H1 (cell line): Measurements from ENCODE around the gene KIF5A. TPM values are rescaled to one million over a fixed set of nuclear protein-coding genes. Genes with fewer than 3 reads are reported as not detected.

Source experiments
- CTCF ChIA-PET: fragments of 300-600 bp; sonication (Branson Sonifier 250); formaldehyde crosslinking; loops from one replicate; lab custom pipeline; 2021; ENCODE audit not compliant: partially characterized antibody; lab: Charles Lee
- POLR2A ChIA-PET: fragments of 300-600 bp; sonication (Branson Sonifier 250); formaldehyde crosslinking; loops from one replicate; lab custom pipeline; 2021; ENCODE audit warnings: inconsistent platforms; ENCODE audit not compliant: partially characterized antibody; lab: Charles Lee
- DNase-seq, 2 experiments: peaks; one replicate each; pipeline versions ENCODE4 v3.0.0 to v3.0.0-alpha.2; 2010 to 2022; ENCODE audit warnings: low spot score in 2 of 2, low read depth in 1 of 2, mixed read lengths in 1 of 2
- FAIRE-seq: peaks from 2 replicates; lab custom pipeline; 2011; peaks lifted over from hg19 to GRCh38; lab: Jason Lieb, UNC
- H2AFZ ChIP-seq: 2 replicates; pipeline ENCODE4 v1.8.1; 2012; ENCODE audit warnings: low read length, inconsistent platforms
- H2AK5ac ChIP-seq: 2 replicates; pipeline ENCODE4 v1.6.1; 2013; ENCODE audit warnings: low read depth, low read length
- H2BK120ac ChIP-seq: replicated peaks from 2 replicates; pipeline ENCODE3; 2013; ENCODE audit warnings: low read depth, low read length, inconsistent platforms
- H2BK12ac ChIP-seq: 2 replicates; pipeline ENCODE4 v1.6.1; 2013; ENCODE audit warnings: low read depth, low read length
- H2BK15ac ChIP-seq: 2 replicates; pipeline ENCODE4 v1.6.1; 2013; ENCODE audit warnings: low read length
- H2BK20ac ChIP-seq: 2 replicates; pipeline ENCODE4 v1.6.1; 2013; ENCODE audit warnings: low read length
- H2BK5ac ChIP-seq: 2 replicates; pipeline ENCODE4 v1.6.1; 2013; ENCODE audit warnings: low read depth, low read length
- H3K14ac ChIP-seq: 2 replicates; pipeline ENCODE4 v1.6.1; 2013; ENCODE audit warnings: inconsistent platforms; ENCODE audit not compliant: insufficient read length
- H3K18ac ChIP-seq: 2 replicates; pipeline ENCODE4 v1.6.1; 2013; ENCODE audit warnings: low read length; ENCODE audit errors: extremely low read depth
- H3K23ac ChIP-seq: 2 replicates; pipeline ENCODE4 v1.6.1; 2013; ENCODE audit warnings: inconsistent platforms; ENCODE audit not compliant: insufficient read length
- H3K23me2 ChIP-seq: 2 replicates; pipeline ENCODE4 v1.6.1; 2013; ENCODE audit warnings: low read depth, low read length
- H3K27ac ChIP-seq: 2 replicates; pipeline ENCODE4 v1.6.1; 2011; ENCODE audit warnings: low read depth, low read length, inconsistent platforms
- H3K27me3 ChIP-seq, 4 experiments: replicated peaks in 1 of 4; 1 replicate in 1 of 4; 2 replicates in 3 of 4; pipeline versions ENCODE4 v1.6.1 to v1.8.1; 2011 to 2013; ENCODE audit warnings: low read length in 3 of 4, mild to moderate bottlenecking in 3 of 4, inconsistent platforms in 2 of 4, mixed read lengths in 2 of 4, moderate library complexity in 1 of 4; ENCODE audit not compliant: control insufficient read depth in 3 of 4, insufficient read depth in 3 of 4; ENCODE audit errors: extremely low read depth in 1 of 4
- H3K36me3 ChIP-seq, 4 experiments: 2 replicates each; pipeline versions ENCODE4 v1.6.1 to v1.8.1; 2011 to 2013; ENCODE audit warnings: mild to moderate bottlenecking in 4 of 4, low read length in 3 of 4, moderate library complexity in 2 of 4, control low read depth in 1 of 4, inconsistent platforms in 1 of 4; ENCODE audit not compliant: insufficient read depth in 4 of 4, control insufficient read depth in 2 of 4
- H3K4ac ChIP-seq: replicated peaks from 2 replicates; pipeline ENCODE3; 2013; ENCODE audit warnings: low read length, low read depth, mixed read lengths, inconsistent platforms; ENCODE audit not compliant: insufficient read length
- H3K4me1 ChIP-seq, 4 experiments: replicated peaks in 1 of 4; 1 replicate in 1 of 4; 2 replicates in 3 of 4; pipeline versions ENCODE4 v1.6.1 to v1.8.1; 2011 to 2013; ENCODE audit warnings: low read length in 3 of 4, inconsistent platforms in 2 of 4, mixed read lengths in 1 of 4; ENCODE audit not compliant: insufficient read depth in 4 of 4, control insufficient read depth in 3 of 4
- H3K4me2 ChIP-seq, 2 experiments: 2 replicates each; pipeline versions ENCODE4 v1.6.1 to v1.8.1; 2011 to 2013; ENCODE audit warnings: low read depth in 2 of 2, low read length in 2 of 2, control low read depth in 1 of 2, inconsistent platforms in 1 of 2, mild to moderate bottlenecking in 1 of 2; ENCODE audit not compliant: insufficient read depth in 1 of 2
- H3K4me3 ChIP-seq, 4 experiments: fragments of 200-600, 300-600 bp in 1 of 4; sonication (generic), shearing (Covaris generic), sonication (Bioruptor Twin) in 1 of 4; 2 replicates each; pipeline versions ENCODE4 v1.5.1 to v1.8.1; 2011 to 2016; ENCODE audit warnings: low read length in 4 of 4, low read depth in 3 of 4, control low read depth in 2 of 4, inconsistent platforms in 2 of 4, mild to moderate bottlenecking in 2 of 4, mixed read lengths in 1 of 4, moderate library complexity in 1 of 4; ENCODE audit not compliant: insufficient read depth in 2 of 4; ENCODE audit errors: extremely low read depth in 1 of 4
- H3K56ac ChIP-seq: replicated peaks from 2 replicates; pipeline ENCODE3; 2013; ENCODE audit warnings: low read depth, mild to moderate bottlenecking, mixed read lengths, low read length, inconsistent platforms; ENCODE audit not compliant: insufficient read length
- H3K79me1 ChIP-seq: 2 replicates; pipeline ENCODE4 v1.6.1; 2013; ENCODE audit warnings: low read depth, low read length, control low read depth
- H3K79me2 ChIP-seq, 2 experiments: 2 replicates each; pipeline versions ENCODE4 v1.6.1 to v1.8.1; 2012 to 2013; ENCODE audit warnings: low read length in 2 of 2, mild to moderate bottlenecking in 2 of 2, inconsistent platforms in 1 of 2; ENCODE audit not compliant: insufficient read depth in 2 of 2, control insufficient read depth in 1 of 2
- H3K9ac ChIP-seq, 4 experiments: replicated peaks in 1 of 4; 1 replicate in 1 of 4; 2 replicates in 3 of 4; pipeline versions ENCODE4 v1.6.1 to v1.8.1; 2011 to 2013; ENCODE audit warnings: low read depth in 3 of 4, low read length in 3 of 4, control low read depth in 2 of 4, mild to moderate bottlenecking in 2 of 4, moderate library complexity in 2 of 4, inconsistent platforms in 1 of 4; ENCODE audit errors: extremely low read depth in 1 of 4
- H3K9me3 ChIP-seq, 2 experiments: 2 replicates each; pipeline versions ENCODE4 v1.6.1 to v1.8.1; 2012 to 2013; ENCODE audit warnings: mild to moderate bottlenecking in 2 of 2, moderate library complexity in 2 of 2, control low read depth in 1 of 2, inconsistent platforms in 1 of 2, low read depth in 1 of 2, low read length in 1 of 2, mixed read lengths in 1 of 2; ENCODE audit not compliant: insufficient read depth in 2 of 2
- H4K20me1 ChIP-seq, 2 experiments: replicated peaks in 1 of 2; 2 replicates each; pipeline versions ENCODE3 to v1.8.1; 2011 to 2013; ENCODE audit warnings: inconsistent platforms in 2 of 2, low read length in 2 of 2, mild to moderate bottlenecking in 1 of 2; ENCODE audit not compliant: insufficient read depth in 2 of 2, control insufficient read depth in 1 of 2
- H4K5ac ChIP-seq: 2 replicates; pipeline ENCODE4 v1.6.1; 2013; ENCODE audit warnings: low read length, low read depth, mixed read lengths, inconsistent platforms; ENCODE audit not compliant: insufficient read length
- H4K8ac ChIP-seq: 2 replicates; pipeline ENCODE4 v1.8.0; 2013; ENCODE audit warnings: mild to moderate bottlenecking, moderate library complexity, low read length, inconsistent platforms; ENCODE audit not compliant: insufficient read depth; ENCODE audit errors: extremely low read depth
- H4K91ac ChIP-seq: replicated peaks from 2 replicates; pipeline ENCODE3; 2013; ENCODE audit warnings: low read length, mixed read lengths, inconsistent platforms; ENCODE audit not compliant: insufficient read length
- CREB1 ChIP-seq: IDR thresholded peaks from 2 replicates; pipeline ENCODE4 v1.6.1; 2012; ENCODE audit warnings: inconsistent platforms
- CTBP2 ChIP-seq: IDR thresholded peaks from 2 replicates; pipeline ENCODE4 v1.7.0; 2011; ENCODE audit warnings: borderline replicate concordance, mild to moderate bottlenecking, moderate library complexity, mixed read lengths, low read length; ENCODE audit not compliant: insufficient read depth, insufficient read length
- MAFK ChIP-seq: IDR thresholded peaks from 2 replicates; pipeline ENCODE4 v1.6.1; 2012; ENCODE audit warnings: low read depth, mild to moderate bottlenecking, improper control_type of control experiment, low read length
- RAD21 ChIP-seq, 2 experiments: IDR thresholded peaks in 1 of 2; conservative IDR thresholded peaks in 1 of 2; 2 replicates each; pipeline ENCODE4 v1.6.1; 2011; ENCODE audit warnings: low read depth in 2 of 2, low read length in 2 of 2, improper control_type of control experiment in 1 of 2, inconsistent platforms in 1 of 2, mild to moderate bottlenecking in 1 of 2, moderate library complexity in 1 of 2
- RBBP5 ChIP-seq: IDR thresholded peaks from 2 replicates; pipeline ENCODE4 v1.7.1; 2012; ENCODE audit warnings: low read depth, mild to moderate bottlenecking, inconsistent platforms, low read length, moderate library complexity, borderline replicate concordance
- SAP30 ChIP-seq: fragments of 300-600 bp; sonication (generic); IDR thresholded peaks from 2 replicates; pipeline ENCODE4 v1.7.1; 2012; ENCODE audit warnings: low read length, moderate library complexity, mild to moderate bottlenecking, inconsistent platforms; ENCODE audit not compliant: insufficient read depth, insufficient replicate concordance
- SIN3A ChIP-seq, 2 experiments: IDR thresholded peaks in 1 of 2; conservative IDR thresholded peaks in 1 of 2; 2 replicates each; pipeline ENCODE4 v1.6.1; 2011 to 2012; ENCODE audit warnings: low read length in 2 of 2, improper control_type of control experiment in 1 of 2, low read depth in 1 of 2, mild to moderate bottlenecking in 1 of 2
- SP4 ChIP-seq: IDR thresholded peaks from 2 replicates; pipeline ENCODE4 v1.6.1; 2012; ENCODE audit warnings: low read length, inconsistent platforms
- SUZ12 ChIP-seq: fragments of 200-600 bp; sonication (generic); IDR thresholded peaks from 2 replicates; pipeline ENCODE4 v1.6.1; 2012; ENCODE audit warnings: mild to moderate bottlenecking, inconsistent platforms, low read length, moderate library complexity, mixed read lengths
- TAF1 ChIP-seq: IDR thresholded peaks from 2 replicates; pipeline ENCODE4 v1.6.1; 2011; ENCODE audit warnings: mild to moderate bottlenecking, low read depth, low read length
- TBP ChIP-seq: IDR thresholded peaks from 2 replicates; pipeline ENCODE4 v1.6.1; 2011; ENCODE audit warnings: low read depth, low read length, improper control_type of control experiment
- WGBS, 2 experiments: shearing (Covaris generic) in 1 of 2; methylation state at CpG; one replicate each; pipeline versions ENCODE4 v1.1.6 to v1.1.7; 2013 to 2015; ENCODE audit warnings: low lambda C conversion rate in 2 of 2, mixed read lengths in 2 of 2, inconsistent platforms in 1 of 2, low coverage in 1 of 2, missing lambda C conversion rate in 1 of 2; ENCODE audit not compliant: insufficient replicate concordance in 2 of 2, insufficient coverage in 1 of 2, insufficient read length in 1 of 2; ENCODE audit errors: extremely low coverage in 1 of 2, missing lambda C conversion rate in 1 of 2; 5-methylcytosine and 5-hydroxymethylcytosine counted together
- polyA plus RNA-seq, 7 experiments: library from polyadenylated mRNA; depleted of rRNA in 3 of 7; stranded (reverse) in 5 of 7; unstranded in 2 of 7; fragments of >200 nt in 5 of 7; fragments of 200-250 nt in 2 of 7; gene quantifications; 1 replicate in 5 of 7; 2 replicates in 1 of 7; 4 replicates in 1 of 7; pipeline versions ENCODE4 v1.2.1 to v1.2.3, GENCODE V29; 2011 to 2013; ENCODE audit warnings: missing spikeins in 2 of 7, mixed read lengths in 2 of 7
- total RNA-seq: library from RNA; stranded (reverse); fragmentation: NEBNext Ultra II Directional; extraction: Animal tissue kit (Norgen Biotek cat#: 25700); gene quantifications from 2 replicates; pipeline ENCODE4 v1.2.1, GENCODE V29; 2021

Gene KIF5A
- total and polyA plus RNA-seq, 2 of the 8 experiments (the other 6 are each of a cell fraction or from before 2014, with no cell fraction given) = 10.7 to 21.9 TPM

- Histone ChIP-seq H2AK5ac (no peak overlapping the region), H3K4me2 (peak overlapping the region; percentile 80 to 83), H2AFZ (no peak overlapping the region), H2BK5ac (no peak overlapping the region), H3K27ac (no peak overlapping the region), H2BK20ac (no peak overlapping the region), H3K56ac (no peak overlapping the region), H4K20me1 (peaks cover 0 to 2% of the 10 kb centered on the region in 2 experiments), H3K23ac (no peak overlapping the region), H3K79me2 (peaks cover 0 to 10% of the 10 kb centered on the region in 2 experiments; a peak in 1 of 4 replicates), H3K18ac (no peak overlapping the region), H3K4me3 (peak overlapping the region; percentile 53 to 84 (median 78); a peak in 5 of 8 replicates), H3K36me3 (peaks cover 5 to 14% (median 8%) of the 10 kb centered on the region in 4 experiments; a peak in 4 of 8 replicates), H3K4me1 (peaks cover 7 to 12% (median 11%) of the 10 kb centered on the region in 4 experiments), H3K23me2 (peaks cover 25% of the 10 kb centered on the region), H4K5ac (no peak overlapping the region), H3K9me3 (no peaks in the 10 kb centered on the region), H3K27me3 (peaks cover 0 to 15% (median 7%) of the 10 kb centered on the region in 4 experiments; a peak in 5 of 7 replicates), H2BK12ac (no peak overlapping the region), H3K14ac (no peak overlapping the region), H2BK120ac (no peak overlapping the region), H2BK15ac (no peak overlapping the region), H4K8ac (no peak overlapping the region), H4K91ac (no peak overlapping the region), H3K4ac (no peak overlapping the region), H3K9ac (no peak overlapping the region; a peak in 1 of 7 replicates), H3K79me1 (no peaks in the 10 kb centered on the region; the same call in 1 of the 2 replicates)
- FAIRE-seq (no peak), DNase-seq (no peak)
- TF ChIP-seq TBP (no peak), CTBP2 (no peak), MAFK (no peak), SUZ12 (no peak), SIN3A (conservative IDR thresholded peaks at IDR 0.05 in 1 of 2, IDR thresholded peaks at IDR 0.05 in 1 of 2; ENCODE audit: low read depth in 1 of 2, low read length in 2 of 2) (no peak), SP4 (no peak), SAP30 (no peak), RBBP5 (no peak), RAD21 (IDR thresholded peaks at IDR 0.05 in 1 of 2, conservative IDR thresholded peaks at IDR 0.05 in 1 of 2; ENCODE audit: low read depth in 2 of 2, low read length in 2 of 2) (no peak), CREB1 (no peak), TAF1 (no peak)
- 88% methylated on average over 4 of the region's 4 CpGs; no CpG with 5 or more reads in 1 of the 2 experiments for WGBS, 2 experiments
- ChIA-PET CTCF (interaction anchor here (0.6 to 12.5 kb wide), 9 partner anchors 14 to 1744 kb away, joined by 3 to 124 read pairs (median 4); partner anchors contain the start of gene PIP4K2C), POLR2A (interaction anchor here (1.1 to 7.7 kb wide), 10 partner anchors 9 to 154 kb away, joined by 3 to 60 read pairs (median 4); partner anchors contain the start of genes AGAP2, PIP4K2C and TSPAN31)
These were observed 56.0 kb downstream of the KIF5A start for GRCh38 chr12:57605811-57606311.
